GM18511 (cell line): ENCODE data around the gene IL20.

Experiments
- ATAC-seq: cut with Tn5 transposase; IDR thresholded peaks from one replicate; pipeline ENCODE4 v1.9.1; 2021; ENCODE audit warnings: mild to moderate bottlenecking, moderate library complexity; ENCODE audit not compliant: unreplicated experiment

Gene IL20, protein sequence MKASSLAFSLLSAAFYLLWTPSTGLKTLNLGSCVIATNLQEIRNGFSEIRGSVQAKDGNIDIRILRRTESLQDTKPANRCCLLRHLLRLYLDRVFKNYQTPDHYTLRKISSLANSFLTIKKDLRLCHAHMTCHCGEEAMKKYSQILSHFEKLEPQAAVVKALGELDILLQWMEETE

GRCh38 chr1:206864939-206865671 is at the start of gene IL20:
Gene IL20 (plus strand): TSS chr1:206865623. CDS start chr1:206865853, 230 bp downstream.
- no peak for ATAC-seq

DNA sequence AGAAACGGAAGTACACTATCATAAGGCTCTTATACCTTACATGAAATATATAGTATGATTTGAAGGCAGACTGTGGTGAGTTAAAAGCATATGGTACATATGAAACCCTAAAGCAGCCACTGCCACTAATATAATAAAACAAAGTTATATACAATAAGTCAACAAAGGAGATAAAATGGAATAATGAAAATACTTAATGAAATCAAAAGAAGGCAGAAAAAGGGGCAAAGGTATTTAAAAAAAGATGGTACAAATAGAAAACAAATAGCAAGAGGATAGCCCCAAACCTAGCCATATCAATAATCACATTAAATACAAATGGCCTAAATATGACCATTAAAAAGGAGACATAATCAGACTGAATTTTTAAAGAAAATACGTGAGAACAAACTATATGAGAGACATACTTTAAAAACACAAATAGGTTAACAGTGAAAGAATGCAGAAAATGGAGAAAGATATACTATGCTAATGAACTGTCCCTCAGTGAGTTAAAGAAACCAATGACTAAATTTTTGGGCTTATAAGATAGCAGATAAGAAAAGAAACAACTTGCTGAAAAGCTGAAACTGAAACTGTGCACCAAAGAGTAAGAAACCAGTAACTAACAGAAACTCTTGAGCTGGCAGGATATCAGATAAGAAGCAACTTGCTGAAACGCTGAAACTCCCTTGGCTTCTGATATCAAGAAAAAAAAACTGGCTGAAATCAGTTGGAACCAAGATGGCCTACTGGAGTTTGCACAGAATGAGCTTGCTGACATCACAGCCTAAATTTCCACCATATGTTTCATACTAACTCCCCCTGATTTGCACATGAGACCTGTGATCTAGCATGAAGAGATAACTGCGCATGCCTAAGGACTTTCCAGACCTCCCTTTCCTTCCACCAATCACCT is 48.8 kb upstream of the IL20 start:
- peak; percentile 77 for ATAC-seq

DNA sequence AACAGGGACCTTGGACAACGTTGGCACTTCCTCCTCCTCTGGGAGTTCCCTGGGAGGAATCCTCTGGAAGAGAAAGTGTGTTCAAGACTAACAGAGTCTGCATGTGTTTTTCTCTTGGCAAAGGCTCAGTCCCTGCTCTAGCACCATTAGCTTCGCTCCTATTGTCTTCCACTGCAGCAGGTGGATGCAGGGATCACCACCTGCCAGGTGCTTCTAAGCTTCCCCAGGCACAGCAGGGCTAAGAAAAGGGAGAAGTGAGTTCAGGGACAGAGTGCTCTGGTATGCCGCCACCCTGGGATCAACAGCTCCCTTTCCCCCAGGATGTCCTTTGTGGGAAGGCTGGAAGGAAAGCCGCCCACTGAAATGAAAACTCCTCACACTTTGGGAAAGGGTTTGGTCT is 43.9 kb upstream of the IL20 start:
- no peak for ATAC-seq

- no peak for ATAC-seq
Measured at GRCh38 chr1:206823727-206824126, 41.7 kb upstream of the IL20 start.

DNA sequence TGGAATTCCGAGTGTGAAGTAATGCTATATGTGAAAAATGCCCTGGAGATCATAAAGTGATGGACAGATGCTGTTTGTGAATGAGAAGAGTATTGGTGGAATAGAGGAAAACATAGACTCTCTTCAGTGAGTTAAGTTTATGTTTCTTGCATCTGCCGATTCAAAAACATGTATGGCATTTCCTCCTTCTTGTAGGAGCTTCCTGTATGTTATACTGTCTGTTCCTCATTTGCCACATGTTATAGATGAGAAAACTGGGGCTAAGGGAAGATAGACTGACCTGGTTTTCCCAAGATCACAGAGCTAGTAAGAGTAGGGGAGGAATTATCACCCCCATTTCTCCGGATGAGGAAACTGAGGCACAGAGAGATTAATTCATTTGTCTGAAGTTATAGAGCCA is 41.1 kb upstream of the IL20 start:
- ATAC-seq = no peak

DNA sequence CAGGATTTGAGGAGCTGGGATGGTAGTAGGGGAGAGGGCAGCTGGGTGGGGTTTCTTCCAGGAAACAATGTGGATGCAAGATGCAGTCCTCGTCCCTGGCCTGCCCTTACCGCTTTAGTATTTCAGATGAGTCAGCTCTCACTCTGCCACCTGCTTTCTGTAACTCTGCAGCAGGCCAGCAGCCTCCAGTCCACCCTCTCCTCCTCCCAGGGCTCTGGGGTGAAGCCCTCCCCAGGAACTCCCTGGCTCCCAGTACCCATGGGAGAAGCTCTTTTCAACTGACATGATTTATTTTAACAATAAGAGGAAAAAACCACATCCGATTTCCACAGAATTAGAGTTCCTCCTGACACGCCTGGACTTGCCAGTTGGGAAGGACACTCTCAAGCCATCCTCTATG is 39.0 kb upstream of the IL20 start:
- ATAC-seq = no peak

- no peak for ATAC-seq
Measured at GRCh38 chr1:206828061-206828460, 37.4 kb upstream of the IL20 start.

GRCh38 chr1:206828765-206829164 is 36.7 kb upstream of the IL20 start:
- ATAC-seq = no peak

DNA sequence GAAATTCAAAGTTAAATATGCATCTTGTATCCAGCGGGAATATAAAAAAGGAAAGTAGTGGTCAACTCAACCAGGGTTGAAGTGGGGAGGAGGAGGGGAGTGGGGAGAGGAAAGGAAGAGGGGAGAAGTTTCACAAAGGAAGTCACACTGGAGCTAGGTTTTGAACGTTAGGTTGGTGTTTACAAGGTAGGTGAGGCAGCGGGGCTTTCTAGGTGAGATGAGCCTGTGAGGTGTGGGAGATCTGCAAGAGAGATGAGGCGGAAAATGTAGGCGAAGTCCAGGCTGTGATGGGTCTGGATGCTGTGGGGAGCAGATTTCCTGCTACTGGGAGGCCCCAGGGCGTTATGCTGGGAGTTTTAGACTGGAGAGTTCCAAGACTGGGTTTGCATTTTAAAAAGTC is 36.1 kb upstream of the IL20 start:
- no peak for ATAC-seq

- no peak for ATAC-seq
Measured at GRCh38 chr1:206829875-206830274, 35.5 kb upstream of the IL20 start.

- no peak for ATAC-seq
Measured at GRCh38 chr1:206831650-206832049, 33.8 kb upstream of the IL20 start.

DNA sequence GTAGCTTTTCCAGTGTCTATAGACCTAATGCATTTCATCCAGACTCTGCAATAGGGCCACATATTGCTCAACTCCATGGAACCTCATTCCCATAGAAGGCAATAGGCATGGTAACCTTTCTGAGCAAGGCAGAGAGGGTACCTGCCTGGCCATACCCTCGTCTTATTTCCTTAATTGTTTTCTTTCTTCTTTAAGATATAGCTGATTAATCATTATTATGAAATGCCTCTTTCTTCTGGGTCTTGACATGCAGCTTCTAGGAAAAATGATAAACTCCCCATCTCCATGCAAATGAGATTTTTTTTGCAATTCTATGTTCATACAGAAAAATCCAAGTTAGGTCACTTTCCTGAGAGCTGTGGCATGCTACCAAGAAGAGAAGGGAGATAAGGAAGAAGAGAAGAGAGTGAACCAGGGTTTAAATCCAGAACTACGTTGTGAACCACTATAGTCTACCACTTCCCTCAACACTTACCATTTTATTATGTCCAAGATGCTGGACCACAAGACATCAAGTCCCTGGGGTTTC is 33.0 kb upstream of the IL20 start:
- ATAC-seq = no peak

DNA sequence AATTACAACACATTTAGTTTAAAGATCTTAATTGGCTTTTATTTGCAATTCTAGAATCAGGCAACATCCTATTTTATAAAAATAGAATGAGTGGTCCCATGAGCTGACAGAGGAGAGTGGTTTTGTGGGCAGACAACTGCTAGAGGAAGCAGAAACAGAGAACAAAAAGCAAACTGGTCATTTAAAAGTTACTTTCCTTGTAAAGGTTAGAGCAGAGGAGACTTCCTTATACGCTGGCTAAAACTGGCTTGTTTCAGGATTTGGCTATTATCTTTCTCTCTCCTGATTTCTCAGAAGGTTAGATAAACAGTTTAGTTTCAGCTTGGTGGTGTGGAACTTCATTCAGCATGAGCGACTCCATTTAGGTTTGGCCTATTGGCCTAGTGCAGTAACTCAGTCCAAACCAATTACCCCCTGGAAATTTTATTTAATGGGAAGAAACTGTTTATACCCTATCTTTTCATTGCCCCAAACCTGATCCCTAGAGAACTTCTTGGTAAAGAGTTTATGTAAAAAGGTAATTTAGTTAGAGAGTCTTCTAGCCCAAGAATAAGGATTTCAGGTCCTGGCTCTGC is 32.2 kb upstream of the IL20 start:
- no peak for ATAC-seq

DNA sequence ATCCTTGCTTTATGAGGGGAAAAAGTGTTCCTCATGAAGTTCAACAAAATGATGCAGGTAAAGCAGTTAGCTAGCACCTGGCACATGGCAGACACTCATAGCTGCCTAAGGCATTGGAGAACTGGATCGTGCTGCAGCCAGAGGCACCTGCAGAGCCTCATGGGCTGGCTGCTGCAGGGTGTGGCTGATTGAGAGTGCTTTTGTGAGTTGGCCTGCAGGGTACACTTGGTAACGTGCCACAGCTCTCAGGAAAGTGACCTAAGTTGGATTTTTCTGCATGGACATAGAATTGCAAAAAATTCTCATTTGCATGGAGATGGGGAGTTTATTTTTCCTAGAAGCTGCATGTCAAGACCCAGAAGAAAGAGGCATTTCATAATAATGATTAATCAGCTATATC is 31.6 kb upstream of the IL20 start:
- ATAC-seq = no peak

- ATAC-seq = no peak
Measured at GRCh38 chr1:206834217-206834616, 31.2 kb upstream of the IL20 start.

DNA sequence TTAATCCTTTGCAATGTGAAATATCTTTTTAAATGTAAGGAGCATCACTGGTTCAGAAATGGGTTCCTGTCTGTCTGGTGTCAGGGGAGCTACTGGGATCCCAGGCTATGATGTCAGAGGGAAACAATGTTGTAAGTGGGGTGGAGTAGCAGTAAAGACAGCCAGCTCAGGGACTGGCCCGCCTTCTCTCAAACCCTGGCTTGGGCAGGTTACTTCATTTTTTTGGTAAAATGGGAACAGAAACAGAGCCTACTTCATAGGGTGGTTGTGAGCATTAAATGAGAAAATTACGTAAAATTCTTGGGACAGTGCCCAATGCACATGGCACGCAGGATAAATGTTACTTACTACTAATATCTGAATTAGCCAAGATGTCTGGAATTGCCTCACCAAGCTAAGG is 30.7 kb upstream of the IL20 start:
- no peak for ATAC-seq

- no peak for ATAC-seq
Measured at GRCh38 chr1:206835186-206835585, 30.2 kb upstream of the IL20 start.

GRCh38 chr1:206836111-206836510 is 29.3 kb upstream of the IL20 start:
- no peak for ATAC-seq

DNA sequence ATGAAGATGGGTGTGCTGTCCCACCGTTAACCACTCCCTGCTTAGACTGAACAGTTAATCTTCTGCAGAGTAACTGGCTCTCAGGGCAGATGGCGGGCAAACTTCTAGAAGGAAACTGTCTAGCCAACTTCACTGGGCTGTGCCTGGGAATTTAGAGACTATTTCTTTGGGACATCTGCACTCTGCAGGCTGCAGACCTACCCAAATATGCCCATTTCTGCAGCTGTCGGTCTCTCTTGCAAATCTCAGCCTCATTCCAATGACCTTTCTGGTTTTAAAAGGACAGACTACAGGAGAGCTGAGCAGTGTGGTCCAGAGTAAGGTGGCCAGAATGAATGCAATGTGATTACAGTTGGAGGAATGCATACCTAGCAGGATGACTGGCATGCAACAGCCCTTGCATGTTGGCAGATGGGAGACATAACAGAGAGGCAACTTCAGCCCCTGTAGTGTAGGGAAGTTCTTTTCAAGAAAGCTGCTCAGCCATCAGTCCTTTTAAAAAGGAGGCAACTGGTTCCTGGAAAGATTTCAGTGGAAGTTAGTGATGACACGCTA is 26.3 kb upstream of the IL20 start:
- ATAC-seq = no peak

DNA sequence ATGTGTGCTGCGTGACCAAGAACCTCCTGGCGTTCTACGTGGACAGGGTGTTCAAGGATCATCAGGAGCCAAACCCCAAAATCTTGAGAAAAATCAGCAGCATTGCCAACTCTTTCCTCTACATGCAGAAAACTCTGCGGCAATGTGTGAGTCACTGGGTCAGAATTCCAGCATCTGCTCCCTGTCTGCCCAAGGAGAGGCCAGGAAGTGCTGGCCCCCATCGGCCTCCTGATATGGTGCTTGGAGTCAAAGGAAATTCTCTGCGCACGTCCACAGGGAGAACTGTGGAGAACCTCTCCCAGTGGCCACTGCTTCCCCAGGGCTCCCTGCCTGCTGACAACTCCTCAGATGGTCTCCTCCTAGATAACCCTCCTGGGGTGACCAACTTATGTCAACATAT is 25.6 kb upstream of the IL20 start:
- ATAC-seq = no peak
